HG02870 (cell line): ENCODE measurements around the gene IL21.
A peak's percentile ranks its signal among the peaks of the same experiment; 100 is the strongest.
"Not testable (repeated sequence)": the region's sequence is repeated elsewhere in the genome, so short reads cannot be mapped to it uniquely, and the experiment has no call there.

Experiments used
- ATAC-seq: cut with Tn5 transposase; IDR thresholded peaks from one replicate; pipeline ENCODE4 v1.9.1; 2021; ENCODE audit warnings: mild to moderate bottlenecking, moderate library complexity; ENCODE audit not compliant: unreplicated experiment

Gene IL21

DNA sequence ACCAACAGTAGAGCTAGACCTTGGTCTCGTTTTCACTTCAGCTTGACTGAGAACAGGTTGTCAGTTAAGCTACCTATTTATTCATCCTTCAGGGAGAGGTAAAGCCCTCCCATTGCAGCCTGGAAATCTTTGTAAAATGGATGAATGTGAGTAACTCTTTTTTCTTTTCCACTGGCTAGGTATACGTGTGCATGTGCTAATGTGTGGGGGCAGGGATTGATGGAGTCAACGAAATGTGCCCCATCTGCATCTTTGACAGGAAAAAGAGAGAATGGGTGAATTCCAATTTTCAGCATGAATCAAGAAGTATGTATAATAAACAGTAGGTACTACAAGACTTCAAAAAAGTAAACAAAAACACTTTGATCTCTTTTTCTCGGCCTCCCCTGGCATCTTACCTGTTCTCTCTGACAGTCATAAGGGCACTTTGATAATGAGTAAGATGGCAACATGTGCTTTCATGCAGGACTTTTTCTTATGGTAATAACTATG, at the start of gene IL21:
IL21 (minus strand) TSS at position 51 of the 492 bp plus-strand sequence. CDS start 55 bp downstream, outside the sequence.
- peak; percentile 40 for ATAC-seq

DNA sequence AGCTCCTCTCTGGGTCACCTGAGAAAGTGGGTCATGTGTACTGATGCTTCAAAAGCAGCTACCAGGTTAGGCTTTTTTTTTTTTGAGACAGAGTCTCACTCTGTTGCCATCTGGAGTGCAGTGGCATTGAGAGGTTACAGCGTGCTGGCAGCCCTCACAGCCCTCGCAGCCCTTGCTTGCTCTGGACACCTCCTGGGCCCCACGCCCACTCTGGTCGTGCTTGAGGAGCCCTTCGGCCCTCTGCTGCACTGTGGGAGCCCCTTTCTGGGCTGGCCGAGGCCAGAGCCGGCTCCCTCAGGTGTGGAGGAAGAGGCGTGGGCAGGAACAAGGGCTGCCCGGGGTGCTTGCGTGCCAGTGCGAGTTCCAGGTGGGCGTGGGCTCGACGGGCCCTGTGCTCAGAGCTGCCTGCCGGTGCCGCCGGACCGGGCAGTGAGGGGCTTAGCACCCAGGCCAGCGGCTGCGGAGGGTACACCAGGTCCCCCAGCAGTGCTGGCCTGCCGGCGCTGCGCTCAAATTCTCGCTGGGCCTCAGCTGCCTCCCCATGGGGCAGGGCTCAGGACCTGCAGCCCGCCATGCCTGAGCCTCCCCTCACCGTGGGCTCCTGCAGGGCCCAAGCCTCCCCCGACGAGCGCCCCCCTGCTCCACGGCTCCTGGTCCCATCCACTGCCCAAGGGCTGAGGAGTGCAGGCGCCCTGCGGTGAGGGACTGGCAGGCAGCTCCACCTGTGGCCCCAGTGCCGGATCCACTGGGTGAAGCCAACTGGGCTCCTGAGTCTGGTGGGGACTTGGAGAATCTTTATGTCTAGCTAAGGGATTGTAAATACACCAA, 49.3 kb upstream of the IL21 start:
- ATAC-seq = no peak

- ATAC-seq = no peak
Measured at GRCh38 chr4:122668241-122668640, 47.4 kb upstream of the IL21 start.

DNA sequence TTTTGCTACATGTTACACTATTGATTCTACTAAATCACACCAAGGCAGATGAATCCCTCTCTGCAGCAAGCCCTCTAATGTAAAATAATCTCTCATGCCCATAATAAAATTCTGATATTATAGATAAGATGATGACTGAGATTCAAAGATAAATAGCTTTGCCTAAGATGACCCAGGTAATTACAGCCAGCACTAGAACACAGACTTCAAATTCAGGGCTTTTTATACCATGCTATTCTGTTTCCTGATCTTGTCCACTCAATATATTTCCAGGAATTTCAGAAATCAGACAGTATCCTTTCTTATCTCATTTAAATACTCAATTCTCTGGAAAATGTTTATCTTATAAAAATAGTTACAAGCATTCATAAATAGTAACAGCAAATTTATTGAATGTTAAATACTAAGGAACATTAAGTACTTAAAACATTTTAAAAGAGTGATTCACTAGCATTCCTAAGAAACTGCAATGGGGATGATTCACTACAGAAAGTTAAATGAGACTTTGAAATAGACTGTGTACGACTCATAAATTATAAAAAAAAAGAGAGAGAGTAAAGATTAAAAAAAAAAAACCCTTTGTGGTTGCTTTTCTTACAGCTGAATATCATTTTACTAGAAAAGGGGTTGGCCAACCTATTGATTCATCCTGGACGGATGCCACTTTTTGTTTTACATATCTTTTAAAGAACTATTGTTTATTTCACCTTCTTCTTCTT, 45.8 kb upstream of the IL21 start:
- ATAC-seq = no peak

DNA sequence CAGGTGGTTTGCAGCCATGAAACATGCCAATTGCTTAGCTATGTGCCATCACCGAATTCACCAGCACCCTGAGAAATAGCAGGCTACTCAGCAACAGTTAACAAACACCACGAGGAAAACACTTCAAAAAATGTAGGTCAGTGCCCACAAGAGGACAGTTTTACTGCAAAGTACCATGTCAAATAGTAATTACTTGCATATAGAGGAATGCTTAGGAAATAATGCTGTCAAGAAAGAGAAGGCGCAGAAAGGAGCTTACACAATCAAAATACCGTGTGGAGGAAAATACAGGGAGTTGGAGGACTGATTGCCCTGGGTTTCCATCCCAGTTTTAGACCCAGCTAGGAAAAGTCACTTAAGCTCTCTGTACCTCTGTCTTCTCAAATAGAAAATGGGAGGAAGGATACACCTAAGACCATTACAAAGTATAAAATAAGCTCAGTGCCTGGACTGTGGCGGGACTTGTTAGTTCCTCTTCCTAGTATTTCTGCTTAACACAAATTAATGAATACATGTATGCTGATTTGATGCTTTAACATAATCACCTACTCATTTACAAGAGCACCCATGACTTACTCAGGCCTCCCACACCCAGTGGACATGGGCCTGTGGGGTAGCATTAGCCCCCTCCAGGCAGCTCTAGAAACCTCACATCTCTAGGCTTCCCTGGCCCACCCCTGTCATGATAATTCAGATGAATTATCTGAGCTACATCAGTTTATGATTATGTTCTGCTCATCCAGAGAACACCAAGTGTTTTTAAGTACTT, 44.5 kb upstream of the IL21 start:
- no peak for ATAC-seq

DNA sequence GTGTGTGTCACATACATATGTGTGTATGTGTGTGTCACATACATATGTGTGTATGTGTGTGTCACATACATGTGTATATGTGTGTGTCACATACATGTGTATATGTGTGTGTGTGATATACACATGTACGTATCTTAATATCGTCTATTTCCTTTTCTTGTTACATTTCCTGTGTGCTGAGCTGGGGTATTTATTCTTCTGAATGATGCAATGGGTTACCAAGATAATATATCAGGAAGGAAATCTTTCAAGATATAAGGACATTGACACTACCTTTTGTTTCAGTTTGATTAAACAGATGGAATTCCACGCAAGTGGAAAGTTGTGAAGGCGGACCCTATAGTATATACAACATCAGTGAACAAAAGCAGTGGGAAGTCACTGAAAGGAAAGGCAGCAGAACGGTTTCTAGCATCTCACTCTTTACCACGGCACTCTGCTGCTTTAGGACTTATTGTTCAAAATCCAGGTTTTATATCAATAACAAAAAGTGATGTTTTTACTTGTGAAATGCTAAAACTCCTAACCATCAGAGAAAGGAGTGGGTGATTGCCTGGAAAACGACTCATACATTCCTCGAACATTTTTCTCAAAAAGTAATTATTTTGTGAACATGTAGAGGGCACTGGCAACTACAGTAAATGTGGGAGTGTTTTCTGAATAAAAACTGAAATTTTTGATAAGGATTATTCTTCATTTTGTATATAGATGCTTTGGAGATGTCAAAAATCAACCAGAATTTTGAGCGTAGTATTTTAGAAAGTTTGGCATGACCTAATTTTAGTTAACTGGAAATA, 43.1 kb upstream of the IL21 start:
- ATAC-seq = no peak

GRCh38 chr4:122663291-122663690, 42.4 kb upstream of the IL21 start:
- ATAC-seq = no peak

DNA sequence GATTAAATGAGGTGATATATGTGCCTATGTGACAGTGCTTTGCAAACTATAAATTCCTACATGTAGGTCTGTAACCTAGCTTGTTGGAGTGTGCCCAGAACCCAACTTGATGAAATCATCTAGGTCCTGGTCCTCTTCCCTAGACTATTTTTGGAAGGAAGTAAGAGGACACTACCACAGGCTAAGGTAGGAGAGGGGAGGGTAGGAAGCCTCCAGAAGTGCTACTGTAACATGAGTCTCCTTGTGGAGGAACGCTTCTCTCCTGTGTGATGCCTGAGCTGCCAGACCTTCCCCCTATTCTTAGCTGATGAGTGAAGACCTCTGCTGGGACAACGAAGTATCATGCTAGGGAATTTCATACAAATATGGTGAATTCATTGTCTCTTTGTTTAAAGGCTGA, 41.8 kb upstream of the IL21 start:
- no peak for ATAC-seq

DNA sequence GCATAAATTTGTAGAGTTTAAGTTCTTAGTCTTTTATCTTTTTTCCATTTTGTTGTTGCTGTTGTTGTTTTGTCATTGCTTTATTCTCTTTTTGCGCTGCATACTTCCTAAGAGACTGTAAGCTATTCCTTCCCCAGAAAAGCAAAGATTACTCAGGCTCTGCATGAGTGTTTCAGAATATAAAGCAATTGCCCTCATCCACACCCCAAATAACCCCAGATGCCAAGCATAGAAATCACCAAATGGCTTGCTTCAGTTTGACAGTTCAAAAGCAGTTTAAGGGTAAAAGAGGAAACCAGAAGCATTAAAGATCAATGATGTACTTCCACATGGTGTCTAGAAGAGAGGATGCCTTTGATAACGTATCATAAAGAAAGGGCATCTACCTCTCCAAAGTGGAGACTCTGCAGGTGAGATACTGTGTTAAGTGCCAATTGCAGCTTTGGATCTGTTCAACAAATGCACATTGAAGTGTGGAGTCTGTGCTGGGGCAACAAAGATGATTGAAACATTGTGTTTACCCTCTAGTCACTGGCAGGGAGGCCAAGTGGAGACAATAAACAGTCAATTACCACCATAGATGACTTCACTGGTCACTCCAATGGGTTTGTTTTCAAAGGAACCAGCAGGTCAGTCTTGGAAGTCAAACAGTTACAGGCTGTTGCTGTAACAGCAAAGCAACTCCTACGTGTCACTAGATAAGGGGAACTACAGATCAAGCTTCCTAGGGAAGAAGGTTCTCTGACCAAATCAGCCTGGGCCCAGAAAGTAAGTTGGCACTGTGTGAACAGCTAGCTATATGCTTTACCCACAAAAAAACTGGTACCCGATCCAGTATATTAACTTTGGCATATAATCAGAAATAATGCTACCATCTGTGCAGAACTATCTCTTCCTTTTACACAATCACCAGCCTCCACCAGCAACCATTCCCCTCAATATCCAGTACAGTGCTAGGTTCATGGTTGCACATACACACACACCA, 40.6 kb upstream of the IL21 start:
- ATAC-seq = no peak

GRCh38 chr4:122658818-122659295, 38.0 kb upstream of the IL21 start:
- ATAC-seq = peak; percentile 99

DNA sequence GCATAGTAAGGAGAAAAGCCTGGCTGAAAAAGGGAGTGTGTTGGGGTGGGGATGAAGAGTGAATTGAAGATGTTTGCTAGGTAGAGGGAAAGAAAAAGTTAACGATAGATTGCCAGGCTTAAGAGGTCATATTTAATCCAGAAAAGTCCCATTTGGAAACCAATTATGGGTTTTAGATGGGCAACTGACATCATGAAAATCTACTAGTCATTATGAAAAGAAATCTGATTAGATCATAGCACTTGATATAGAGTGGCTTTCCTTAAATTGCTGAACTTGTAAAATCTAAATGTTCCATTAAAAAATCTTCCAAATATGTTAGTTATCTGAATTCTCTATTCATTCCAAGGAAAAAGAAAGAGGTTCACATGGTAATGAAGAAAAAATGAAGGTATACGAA, 37.5 kb upstream of the IL21 start:
- ATAC-seq = no peak

- no peak for ATAC-seq
Measured at GRCh38 chr4:122657553-122657952, 36.7 kb upstream of the IL21 start.

DNA sequence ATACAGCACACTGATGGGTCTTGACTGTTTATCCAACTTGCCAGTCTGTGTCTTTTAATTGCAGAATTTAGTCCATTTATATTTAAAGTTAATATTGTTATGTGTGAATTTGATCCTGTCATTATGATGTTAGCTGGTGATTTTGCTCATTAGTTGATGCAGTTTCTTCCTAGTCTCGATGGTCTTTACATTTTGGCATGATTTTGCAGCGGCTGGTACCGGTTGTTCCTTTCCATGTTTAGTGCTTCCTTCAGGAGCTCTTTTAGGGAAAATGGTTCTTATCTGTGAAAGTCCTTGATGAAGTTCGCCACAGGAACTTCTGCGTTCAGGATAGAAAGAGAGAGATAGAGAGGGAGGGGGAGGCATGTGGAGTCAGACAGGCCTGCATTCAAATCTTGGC, 35.7 kb upstream of the IL21 start:
- ATAC-seq = not testable (repeated sequence)

- no peak for ATAC-seq
Measured at GRCh38 chr4:122652379-122652778, 31.5 kb upstream of the IL21 start.

GRCh38 chr4:122650148-122650547, 29.3 kb upstream of the IL21 start:
- ATAC-seq = no peak

- no peak for ATAC-seq
Measured at GRCh38 chr4:122647656-122648055, 26.8 kb upstream of the IL21 start.

DNA sequence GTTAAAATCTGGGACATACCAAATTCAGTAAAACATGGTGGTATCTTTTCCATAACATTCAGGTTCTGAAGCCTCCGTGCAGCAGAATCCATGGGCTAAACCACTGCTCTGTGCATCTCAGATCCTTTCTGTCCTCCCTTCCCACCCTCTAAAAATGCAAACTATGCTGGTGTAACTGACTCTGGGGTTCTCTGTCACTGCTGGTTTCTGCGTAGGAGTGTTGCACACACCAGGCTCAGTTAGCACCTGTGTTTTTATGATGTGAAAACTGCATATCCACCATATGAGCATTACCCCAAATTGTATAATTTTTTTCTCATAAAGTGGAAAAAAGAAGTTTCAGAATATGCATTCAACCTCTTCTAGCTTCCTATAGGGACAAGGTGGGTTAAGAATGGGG, 22.4 kb upstream of the IL21 start:
- peak; percentile 77 for ATAC-seq

DNA sequence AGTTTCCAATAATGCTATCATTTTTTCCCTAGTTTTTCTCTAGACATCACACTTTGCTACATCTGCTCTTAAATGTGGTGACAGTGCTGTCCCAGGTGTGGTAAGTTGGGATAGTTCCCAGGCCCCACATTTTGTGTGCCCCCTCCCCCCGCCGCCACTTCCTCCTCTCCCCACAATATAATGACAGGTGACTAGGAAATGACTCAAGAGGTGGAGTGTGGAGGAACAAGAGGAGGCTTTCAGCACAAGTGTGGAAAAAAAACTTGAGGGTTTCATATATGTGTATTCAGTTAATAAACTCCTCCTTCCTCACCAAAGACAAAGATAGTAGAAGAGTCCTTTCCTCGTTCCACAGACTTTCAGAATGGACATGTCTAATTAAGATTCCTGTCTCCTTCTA, 18.3 kb upstream of the IL21 start:
- no peak for ATAC-seq

- peak; percentile 48 for ATAC-seq
Measured at GRCh38 chr4:122636697-122637096, 15.8 kb upstream of the IL21 start.
